Effector memory CD4-positive, alpha-beta T cell (primary cell): ENCODE results near the gene MRPL38.
A peak's percentile ranks its signal among the peaks of the same experiment; 100 is the strongest.
"Not testable (repeated sequence)": the region's sequence is repeated elsewhere in the genome, so short reads cannot be mapped to it uniquely, and the experiment has no call there.

Experiments
- DNase-seq, 3 donors: peaks; one replicate each; pipeline ENCODE4 v3.0.0-alpha.2; 2020
- H3K27ac ChIP-seq: 2 replicates; pipeline ENCODE4 v1.7.0; 2013; ENCODE audit warnings: mild to moderate bottlenecking, low read length, moderate library complexity; ENCODE audit not compliant: insufficient read depth, poor library complexity, severe bottlenecking
- H3K27me3 ChIP-seq: replicated peaks from 2 replicates; pipeline ENCODE4 v1.7.0; 2013; ENCODE audit warnings: mild to moderate bottlenecking, low read length; ENCODE audit not compliant: insufficient read depth, control insufficient read depth, poor library complexity, severe bottlenecking
- H3K36me3 ChIP-seq: 2 replicates; pipeline ENCODE4 v1.7.0; 2013; ENCODE audit warnings: mild to moderate bottlenecking, low read length, moderate library complexity; ENCODE audit not compliant: control insufficient read depth, insufficient read depth
- H3K4me1 ChIP-seq: 2 replicates; pipeline ENCODE4 v1.7.0; 2013; ENCODE audit warnings: low read length, mild to moderate bottlenecking; ENCODE audit not compliant: control insufficient read depth, insufficient read depth, poor library complexity, severe bottlenecking
- H3K4me3 ChIP-seq: 2 replicates; pipeline ENCODE4 v1.7.0; 2013; ENCODE audit warnings: low read length, low read depth, mild to moderate bottlenecking; ENCODE audit not compliant: insufficient read depth, poor library complexity, severe bottlenecking
- H3K9me3 ChIP-seq: 2 replicates; pipeline ENCODE4 v1.7.0; 2013; ENCODE audit warnings: mild to moderate bottlenecking, low read length, moderate library complexity; ENCODE audit not compliant: control insufficient read depth

MRPL38 gene

GRCh38 chr17:75891022-75891604 lies 13.6 kb downstream of the MRPL38 start:
- Histone ChIP-seq H3K27ac (no peak overlapping the region), H3K4me1 (peaks cover 17% of the 10 kb centered on the region), H3K9me3 (no peaks in the 10 kb centered on the region), H3K36me3 (peaks cover 21% of the 10 kb centered on the region), H3K27me3 (no peaks in the 10 kb centered on the region), H3K4me3 (no peak overlapping the region)
- no peak for DNase-seq

GRCh38 chr17:75889454-75889853 lies 15.2 kb downstream of the MRPL38 start:
- no peak overlapping the region for H3K27ac ChIP-seq
- H3K36me3 ChIP-seq: peaks cover 21% of the 10 kb centered on the region
- H3K27me3 ChIP-seq: no peaks in the 10 kb centered on the region
- H3K4me1 ChIP-seq: peaks cover 4% of the 10 kb centered on the region
- DNase-seq: no peak
- H3K4me3 ChIP-seq: no peak overlapping the region
- no peaks in the 10 kb centered on the region for H3K9me3 ChIP-seq

GRCh38 chr17:75888484-75888883 lies 16.2 kb downstream of the MRPL38 start:
- H3K27ac ChIP-seq: no peak overlapping the region
- DNase-seq: no peak
- H3K27me3 ChIP-seq: no peaks in the 10 kb centered on the region
- no peak overlapping the region for H3K4me3 ChIP-seq
- H3K36me3 ChIP-seq: peaks cover 21% of the 10 kb centered on the region
- H3K9me3 ChIP-seq: no peaks in the 10 kb centered on the region
- no peaks in the 10 kb centered on the region for H3K4me1 ChIP-seq

GRCh38 chr17:75885860-75886259 lies 18.8 kb downstream of the MRPL38 start:
- H3K4me1 ChIP-seq, H3K4me3 ChIP-seq, DNase-seq, H3K27me3 ChIP-seq, H3K9me3 ChIP-seq, H3K27ac ChIP-seq, H3K36me3 ChIP-seq: not testable (repeated sequence)

- H3K27me3 ChIP-seq: no peaks in the 10 kb centered on the region
- DNase-seq: no peak
These were observed 19.3 kb downstream of the MRPL38 start for GRCh38 chr17:75885431-75885830.

GRCh38 chr17:75881678-75882454 lies 22.8 kb downstream of the MRPL38 start:
- Histone ChIP-seq H3K4me3 (no peak overlapping the region), H3K36me3 (no peaks in the 10 kb centered on the region), H3K27me3 (no peaks in the 10 kb centered on the region), H3K4me1 (peaks cover 12% of the 10 kb centered on the region), H3K27ac (no peak overlapping the region), H3K9me3 (no peaks in the 10 kb centered on the region)
- DNase-seq: no peak

More at GRCh38 chr17:75885431-75885830, 19.3 kb downstream of the MRPL38 start:
- Histone ChIP-seq H3K4me3 (no peak overlapping the region), H3K4me1 (no peaks in the 10 kb centered on the region), H3K9me3 (no peaks in the 10 kb centered on the region), H3K27ac (no peak overlapping the region), H3K36me3 (peaks cover 2% of the 10 kb centered on the region)

- H3K9me3 ChIP-seq: no peaks in the 10 kb centered on the region
- H3K4me1 ChIP-seq: peaks cover 28% of the 10 kb centered on the region
- H3K36me3 ChIP-seq: no peaks in the 10 kb centered on the region
- H3K4me3 ChIP-seq: no peak overlapping the region
- DNase-seq: no peak
- no peak overlapping the region for H3K27ac ChIP-seq
- no peaks in the 10 kb centered on the region for H3K27me3 ChIP-seq
These were observed 24.4 kb downstream of the MRPL38 start for GRCh38 chr17:75880266-75880665.

GRCh38 chr17:75878174-75878998 lies 26.3 kb downstream of the MRPL38 start, which contains the start of gene TRIM47:
TRIM47 (minus strand) TSS chr17:75878581; CDS start chr17:75878548, 33 bp downstream.
- peak within 1 kb of the TSS; percentile 74 for H3K27ac ChIP-seq
- H3K4me3 ChIP-seq: peak within 1 kb of the TSS; percentile 61
- DNase-seq: no peak

GRCh38 chr17:75877752-75878173 lies 26.9 kb downstream of the MRPL38 start:
- H3K9me3 ChIP-seq: no peaks in the 10 kb centered on the region
- DNase-seq: peak; percentile 39 to 65 (median 55)
- peak overlapping the region; percentile 61 for H3K4me3 ChIP-seq
- peaks cover 9% of the 10 kb centered on the region for H3K36me3 ChIP-seq
- H3K4me1 ChIP-seq: peaks cover 48% of the 10 kb centered on the region
- H3K27ac ChIP-seq: peak overlapping the region; percentile 74
- H3K27me3 ChIP-seq: no peaks in the 10 kb centered on the region

More at GRCh38 chr17:75878174-75878998, 26.3 kb downstream of the MRPL38 start, which contains the start of gene TRIM47:
- Histone ChIP-seq H3K36me3 (peaks cover 9% of the 10 kb centered on the region), H3K9me3 (no peaks in the 10 kb centered on the region), H3K4me1 (peaks cover 41% of the 10 kb centered on the region), H3K27me3 (no peaks in the 10 kb centered on the region)
